Measurements from ENCODE around the gene OSTN. TPM values are rescaled to one million over a fixed set of nuclear protein-coding genes. Genes with fewer than 3 reads are reported as not detected.

OSTN gene
- polyA plus RNA-seq, 1 experiment, result not detected

GRCh38 chr3:191261304-191261638 is 62.2 kb downstream of the OSTN start:
- no peaks in the 10 kb centered on the region for H3K27me3 ChIP-seq (ENCODE audit: control insufficient read depth, insufficient read depth, low read length)
- ChIA-PET CTCF (no interaction called here), POLR2A (no interaction called here)
- TF ChIP-seq CTCF (IDR thresholded peaks at IDR 0.05; ENCODE audit: low read depth, low read length), result no peak
- no peak overlapping the region for H3K4me3 ChIP-seq (ENCODE audit: low read depth, low read length)
- H3K9me3 ChIP-seq (ENCODE audit: control insufficient read depth, insufficient read depth, low read length), result no peaks in the 10 kb centered on the region
- H3K27ac ChIP-seq (ENCODE audit: low read depth, low read length), result no peak overlapping the region
- DNase-seq (ENCODE audit: low read depth, low spot score), result no peak

DNA sequence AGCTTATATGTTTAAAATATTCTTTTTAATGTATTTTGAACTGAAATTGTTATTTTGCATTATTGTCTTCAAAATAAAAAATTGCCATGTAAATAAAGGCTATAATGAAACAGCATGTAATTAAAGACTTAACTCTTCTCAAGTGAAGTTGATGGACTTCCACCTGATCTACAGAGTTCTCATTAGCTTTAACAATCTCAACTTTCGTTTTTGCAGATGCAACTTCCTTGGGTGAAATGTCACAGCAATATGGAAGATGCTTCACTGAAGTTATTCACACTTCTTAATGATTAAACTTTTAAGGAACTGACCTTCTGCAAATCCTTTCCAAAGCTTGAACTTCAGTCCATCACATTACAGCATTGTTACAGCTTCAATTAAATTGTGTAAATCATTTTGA is 63.6 kb downstream of the OSTN start:
- Histone ChIP-seq H3K9me3 (ENCODE audit: control insufficient read depth, insufficient read depth, low read length) (no peaks in the 10 kb centered on the region), H3K4me3 (ENCODE audit: low read depth, low read length) (no peak overlapping the region), H3K27me3 (ENCODE audit: control insufficient read depth, insufficient read depth, low read length) (no peaks in the 10 kb centered on the region), H3K27ac (ENCODE audit: low read depth, low read length) (no peak overlapping the region)
- ChIA-PET CTCF (no interaction called here), POLR2A (no interaction called here)
- DNase-seq (ENCODE audit: low read depth, low spot score), result no peak
- TF ChIP-seq CTCF (IDR thresholded peaks at IDR 0.05; ENCODE audit: low read depth, low read length), result no peak

DNA sequence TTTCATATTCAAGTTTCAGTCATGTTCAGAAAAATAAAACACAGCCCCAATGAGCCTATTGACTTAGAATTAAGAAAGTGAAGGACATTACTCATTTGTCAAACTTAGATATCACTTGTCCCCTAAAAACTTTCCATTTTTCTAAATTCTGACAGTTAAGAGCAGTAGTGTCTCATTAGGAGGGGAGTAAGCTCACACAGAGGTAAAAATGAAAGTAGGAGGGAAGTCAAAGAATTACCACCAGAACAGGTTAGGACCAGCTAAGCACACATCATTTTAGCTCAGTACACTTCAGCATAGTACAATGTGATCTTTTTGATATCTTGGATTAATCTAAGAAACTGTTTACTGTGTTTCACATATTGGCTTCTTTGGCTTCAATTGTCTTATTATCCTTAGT is 64.3 kb downstream of the OSTN start:
- H3K4me3 ChIP-seq (ENCODE audit: low read depth, low read length), result no peak overlapping the region
- POLR2A ChIA-PET, result no interaction called here
- DNase-seq (ENCODE audit: low read depth, low spot score), result no peak
- H3K27ac ChIP-seq (ENCODE audit: low read depth, low read length), result no peak overlapping the region
- no peaks in the 10 kb centered on the region for H3K27me3 ChIP-seq (ENCODE audit: control insufficient read depth, insufficient read depth, low read length)
- TF ChIP-seq CTCF (IDR thresholded peaks at IDR 0.05; ENCODE audit: low read depth, low read length), result no peak
- CTCF ChIA-PET, result no interaction called here
- H3K9me3 ChIP-seq (ENCODE audit: control insufficient read depth, insufficient read depth, low read length), result no peaks in the 10 kb centered on the region

GRCh38 chr3:191263850-191264249 is 64.8 kb downstream of the OSTN start:
- H3K9me3 ChIP-seq (ENCODE audit: control insufficient read depth, insufficient read depth, low read length), result no peaks in the 10 kb centered on the region
- H3K27ac ChIP-seq (ENCODE audit: low read depth, low read length), result no peak overlapping the region
- H3K4me3 ChIP-seq (ENCODE audit: low read depth, low read length), result no peak overlapping the region
- no peak for TF ChIP-seq CTCF (IDR thresholded peaks at IDR 0.05; ENCODE audit: low read depth, low read length)
- DNase-seq (ENCODE audit: low read depth, low spot score), result no peak
- CTCF ChIA-PET, result no interaction called here
- POLR2A ChIA-PET, result no interaction called here
- no peaks in the 10 kb centered on the region for H3K27me3 ChIP-seq (ENCODE audit: control insufficient read depth, insufficient read depth, low read length)

DNA sequence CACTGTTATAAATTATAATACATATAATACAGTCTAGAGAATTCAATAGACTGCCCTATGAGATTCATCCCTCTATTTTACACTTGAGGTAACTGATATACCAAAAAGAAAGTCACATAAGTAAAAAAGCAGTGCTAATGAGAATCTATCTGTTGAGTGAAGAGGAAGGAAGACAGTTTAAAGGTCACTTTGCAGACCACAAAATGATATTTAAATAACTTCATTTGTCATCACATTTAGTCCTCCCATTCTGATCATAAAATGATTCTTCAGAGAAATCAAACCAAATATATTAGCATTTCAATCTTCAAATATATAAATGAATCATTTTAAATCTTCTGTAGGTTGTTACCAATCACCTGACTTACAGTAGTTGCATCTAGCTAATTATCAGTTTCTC is 69.7 kb downstream of the OSTN start:
- Histone ChIP-seq H3K4me3 (ENCODE audit: low read depth, low read length) (no peak overlapping the region), H3K27ac (ENCODE audit: low read depth, low read length) (no peak overlapping the region), H3K9me3 (ENCODE audit: control insufficient read depth, insufficient read depth, low read length) (no peaks in the 10 kb centered on the region), H3K27me3 (ENCODE audit: control insufficient read depth, insufficient read depth, low read length) (no peaks in the 10 kb centered on the region)
- ChIA-PET POLR2A (no interaction called here), CTCF (no interaction called here)
- no peak for TF ChIP-seq CTCF (IDR thresholded peaks at IDR 0.05; ENCODE audit: low read depth, low read length)
- DNase-seq (ENCODE audit: low read depth, low spot score), result no peak

All from AG04450 (cell line).